OCI-LY3 (cell line): ENCODE data around the gene NGB.

ENCODE experiments used
- CTCF ChIP-seq: fragments of 200-600, 300-600 bp; sonication (generic); IDR thresholded peaks from 2 replicates; pipeline ENCODE4 v1.5.1; 2014; ENCODE audit warnings: antibody characterized with exemption, low read length, low read depth
- EZH2phosphoT487 ChIP-seq: fragments of 200-600 bp; shearing (Covaris generic); IDR thresholded peaks from 2 replicates; pipeline ENCODE4 v1.6.1; 2018; ENCODE audit warnings: antibody characterized with exemption, mixed run types, low read depth

- TF ChIP-seq CTCF (no peak), EZH2phosphoT487 (no peak)
Measured at GRCh38 chr14:77241955-77242354, 29.1 kb downstream of the NGB start.
